Nephron (organoid): ENCODE data around the gene TP53I13.
A peak's percentile ranks its signal among the peaks of the same experiment; 100 is the strongest.

Experiments used
- H3K27ac Mint-ChIP-seq, 3 experiments: 2 replicates each; pipeline ENCODE4 v1.8.0; 2020; ENCODE audit warnings: mixed read lengths in 3 of 3, mild to moderate bottlenecking in 2 of 3, moderate library complexity in 1 of 3
- H3K27me3 Mint-ChIP-seq: 2 replicates; pipeline ENCODE4 v1.8.0; 2021; ENCODE audit warnings: low read depth, mild to moderate bottlenecking, moderate library complexity, mixed read lengths
- H3K36me3 Mint-ChIP-seq: 2 replicates; pipeline ENCODE4 v1.8.0; 2020; ENCODE audit warnings: low read depth, mixed read lengths
- H3K4me1 Mint-ChIP-seq: 2 replicates; pipeline ENCODE4 v1.8.0; 2020; ENCODE audit warnings: mixed read lengths
- H3K4me3 Mint-ChIP-seq, 3 experiments: 2 replicates each; pipeline ENCODE4 v1.8.0; 2020; ENCODE audit warnings: mild to moderate bottlenecking in 3 of 3, mixed read lengths in 3 of 3, moderate library complexity in 2 of 3
- H3K9me3 Mint-ChIP-seq: 2 replicates; pipeline ENCODE4 v1.8.0; 2020; ENCODE audit warnings: mixed read lengths
- CTCF ChIP-seq, 3 experiments: fragments of 200-600 bp; sonication (generic); IDR thresholded peaks; one replicate each; pipeline ENCODE4 v1.5.0; 2021; ENCODE audit warnings: antibody characterized with exemption in 3 of 3; ENCODE audit not compliant: unreplicated experiment in 3 of 3

Gene TP53I13

GRCh38 chr17:29568331-29569244 is at the start of gene TP53I13:
TSS of gene TP53I13 (plus strand) at chr17:29568701. CDS start at chr17:29568759, 58 bp downstream.
- H3K9me3 Mint-ChIP-seq: no peaks in the 10 kb centered on the region
- H3K27me3 Mint-ChIP-seq: peaks cover 48% of the 10 kb centered on the region
- H3K27ac Mint-ChIP-seq: peak within 1 kb of the TSS; percentile 79 to 97 (median 94)
- no peak for TF ChIP-seq CTCF (IDR thresholded peaks at IDR 0.05; ENCODE audit: unreplicated experiment in 3 of 3)
- H3K36me3 Mint-ChIP-seq: peaks cover 6% of the 10 kb centered on the region
- H3K4me1 Mint-ChIP-seq: peaks cover 35% of the 10 kb centered on the region
- H3K4me3 Mint-ChIP-seq: peak within 1 kb of the TSS; percentile 93 to 96 (median 96)

- H3K27ac Mint-ChIP-seq: peak overlapping the region in 2 of 3 experiments; percentile 48 to 60
- H3K36me3 Mint-ChIP-seq: peaks cover 62% of the 10 kb centered on the region
- H3K4me3 Mint-ChIP-seq: no peak overlapping the region
- H3K27me3 Mint-ChIP-seq: no peaks in the 10 kb centered on the region
- TF ChIP-seq CTCF (IDR thresholded peaks at IDR 0.05; ENCODE audit: unreplicated experiment in 3 of 3): no peak
- H3K4me1 Mint-ChIP-seq: no peaks in the 10 kb centered on the region
- H3K9me3 Mint-ChIP-seq: no peaks in the 10 kb centered on the region
Measured at GRCh38 chr17:29524692-29525091, 43.8 kb upstream of the TP53I13 start.

- Mint-ChIP-seq H3K27me3 (no peaks in the 10 kb centered on the region), H3K4me3 (no peak overlapping the region), H3K4me1 (no peaks in the 10 kb centered on the region), H3K36me3 (peaks cover 64% of the 10 kb centered on the region), H3K27ac (no peak overlapping the region), H3K9me3 (no peaks in the 10 kb centered on the region)
- TF ChIP-seq CTCF (IDR thresholded peaks at IDR 0.05; ENCODE audit: unreplicated experiment in 3 of 3): no peak
Measured at GRCh38 chr17:29526322-29526721, 42.2 kb upstream of the TP53I13 start.

- no peak for TF ChIP-seq CTCF (IDR thresholded peaks at IDR 0.05; ENCODE audit: unreplicated experiment in 3 of 3)
- no peak overlapping the region for H3K27ac Mint-ChIP-seq
- H3K4me3 Mint-ChIP-seq: no peak overlapping the region
- H3K27me3 Mint-ChIP-seq: no peaks in the 10 kb centered on the region
- no peaks in the 10 kb centered on the region for H3K4me1 Mint-ChIP-seq
- H3K36me3 Mint-ChIP-seq: peaks cover 63% of the 10 kb centered on the region
- peaks cover 3% of the 10 kb centered on the region for H3K9me3 Mint-ChIP-seq
Measured at GRCh38 chr17:29533976-29534375, 34.5 kb upstream of the TP53I13 start.

- Mint-ChIP-seq H3K27me3 (no peaks in the 10 kb centered on the region), H3K4me1 (peaks cover 10% of the 10 kb centered on the region), H3K9me3 (no peaks in the 10 kb centered on the region), H3K36me3 (peaks cover 53% of the 10 kb centered on the region), H3K4me3 (no peak overlapping the region), H3K27ac (no peak overlapping the region)
- TF ChIP-seq CTCF (IDR thresholded peaks at IDR 0.05; ENCODE audit: unreplicated experiment in 3 of 3): no peak
Measured at GRCh38 chr17:29544066-29544465, 24.4 kb upstream of the TP53I13 start.

GRCh38 chr17:29546085-29546484 is 22.4 kb upstream of the TP53I13 start:
- H3K9me3 Mint-ChIP-seq: no peaks in the 10 kb centered on the region

More at GRCh38 chr17:29546085-29546484, 22.4 kb upstream of the TP53I13 start:
- peaks cover 41% of the 10 kb centered on the region for H3K36me3 Mint-ChIP-seq
- TF ChIP-seq CTCF (IDR thresholded peaks at IDR 0.05; ENCODE audit: unreplicated experiment in 3 of 3): no peak
- no peak overlapping the region for H3K4me3 Mint-ChIP-seq
- no peaks in the 10 kb centered on the region for H3K27me3 Mint-ChIP-seq
- peaks cover 24% of the 10 kb centered on the region for H3K4me1 Mint-ChIP-seq
- no peak overlapping the region for H3K27ac Mint-ChIP-seq
